Testis (tissue), 3 donors: Measurements from ENCODE around the gene WDR93. TPM values are rescaled to one million over a fixed set of nuclear protein-coding genes. Genes with fewer than 3 reads are reported as not detected.
"Not testable (repeated sequence)": the region's sequence is repeated elsewhere in the genome, so short reads cannot be mapped to it uniquely, and the experiment has no call there.

Experiments used
- DNase-seq: peaks from one replicate; pipeline ENCODE4 v3.0.0-alpha.2; 2019
- H3K27ac ChIP-seq, 2 donors: fragments of 200-600 bp; sonication (generic); one replicate each; pipeline ENCODE4 v1.5.1; 2019
- H3K27me3 ChIP-seq: fragments of 200-600 bp; sonication (generic); one replicate; pipeline ENCODE4 v1.5.1; 2019
- H3K36me3 ChIP-seq: fragments of 200-600 bp; sonication (generic); one replicate; pipeline ENCODE4 v1.5.1; 2017; ENCODE audit warnings: low read depth; ENCODE audit errors: missing control alignments
- H3K4me1 ChIP-seq: fragments of 200-600 bp; sonication (generic); one replicate; pipeline ENCODE4 v1.5.1; 2019
- H3K4me3 ChIP-seq, 2 donors: fragments of 200-600 bp; sonication (generic); one replicate each; pipeline ENCODE4 v1.5.1; 2017 to 2019
- H3K9me3 ChIP-seq: fragments of 200-600 bp; sonication (generic); one replicate; pipeline ENCODE4 v1.5.1; 2017
- CTCF ChIP-seq, 3 experiments: fragments of 450-650 bp in 2 of 3; fragments of 200-600 bp in 1 of 3; sonication (generic) in 1 of 3; IDR thresholded peaks; one replicate each; pipeline ENCODE4 v1.5.1; 2016 to 2019; ENCODE audit warnings: antibody characterized with exemption in 3 of 3, mild to moderate bottlenecking in 2 of 3, moderate library complexity in 1 of 3
- POLR2A ChIP-seq: fragments of 450-650 bp; IDR thresholded peaks from one replicate; pipeline ENCODE4 v1.6.1; 2017; ENCODE audit warnings: antibody characterized with exemption, mild to moderate bottlenecking, moderate library complexity
- WGBS, 2 donors: methylation state at CpG; one replicate each; pipeline ENCODE4 v1.1.5; 2018; 5-methylcytosine and 5-hydroxymethylcytosine counted together
- intact Hi-C: fragments of 100-400 bp; cut with DNase I; formaldehyde crosslinking; loops from one replicate; pipeline ENCODE4 v1.15.1; 2023; ENCODE audit warnings: low total_unique reads
- polyA plus RNA-seq: library from polyadenylated mRNA; stranded (reverse); fragments of 350-450 nt; fragmentation: Illumina TruSeq; extraction: RNeasy Lipid Tissue Mini Kit (QIAGEN cat#74804); gene quantifications from one replicate; pipeline ENCODE4 v1.2.3, GENCODE V29; 2014; ENCODE audit warnings: low read depth, low replicate concordance; ENCODE audit not compliant: insufficient read depth
- total RNA-seq, 2 donors: library from RNA; depleted of rRNA; stranded (reverse); fragments of >200 nt; gene quantifications; one replicate each; pipeline ENCODE4 v1.2.3, GENCODE V29; 2016

Gene WDR93
- total and polyA plus RNA-seq, 3 donors from 2014 or later: 8.1 to 31.9 (median 12.3) TPM

- no peak for DNase-seq
Observed at GRCh38 chr15:89784686-89784960, 94.0 kb downstream of the WDR93 start.

GRCh38 chr15:89785064-89785773 is 94.6 kb downstream of the WDR93 start:
- no peaks in the 10 kb centered on the region for H3K4me1 ChIP-seq
- intact Hi-C loops: no loop called here
- H3K36me3 ChIP-seq: no peaks in the 10 kb centered on the region
- H3K9me3 ChIP-seq: no peaks in the 10 kb centered on the region
- WGBS, 2 donors: 75 to 77% methylated on average over 12 to 13 of the region's 13 CpGs
- no peak overlapping the region for H3K27ac ChIP-seq
- no peak overlapping the region for H3K4me3 ChIP-seq
- H3K27me3 ChIP-seq: no peaks in the 10 kb centered on the region
- no peak for DNase-seq
- TF ChIP-seq POLR2A (no peak), CTCF (IDR thresholded peaks at IDR 0.05) (no peak)

More at GRCh38 chr15:89784686-89784960, 94.0 kb downstream of the WDR93 start:
- H3K27ac ChIP-seq: no peak overlapping the region
- H3K9me3 ChIP-seq: no peaks in the 10 kb centered on the region
- no peak for TF ChIP-seq CTCF (IDR thresholded peaks at IDR 0.05)
- no peak for TF ChIP-seq POLR2A
- H3K4me1 ChIP-seq: no peaks in the 10 kb centered on the region
- H3K27me3 ChIP-seq: no peaks in the 10 kb centered on the region
- no peaks in the 10 kb centered on the region for H3K36me3 ChIP-seq
- intact Hi-C loops: no loop called here
- no peak overlapping the region for H3K4me3 ChIP-seq
- 91 to 95% methylated on average over 7 of the region's 7 CpGs for WGBS, 2 donors

- H3K9me3 ChIP-seq: no peaks in the 10 kb centered on the region
- TF ChIP-seq CTCF (IDR thresholded peaks at IDR 0.05): no peak
- TF ChIP-seq POLR2A: no peak
- no peak overlapping the region for H3K4me3 ChIP-seq
- no peak overlapping the region for H3K27ac ChIP-seq
- H3K36me3 ChIP-seq: no peaks in the 10 kb centered on the region
- DNase-seq: no peak
- H3K4me1 ChIP-seq: no peaks in the 10 kb centered on the region
- intact Hi-C loops: no loop called here
- H3K27me3 ChIP-seq: no peaks in the 10 kb centered on the region
Observed at GRCh38 chr15:89785774-89786140, 95.1 kb downstream of the WDR93 start.

GRCh38 chr15:89787944-89788343 is 97.3 kb downstream of the WDR93 start:
- H3K9me3 ChIP-seq: no peaks in the 10 kb centered on the region
- H3K27me3 ChIP-seq: no peaks in the 10 kb centered on the region
- TF ChIP-seq CTCF (IDR thresholded peaks at IDR 0.05) (no peak), POLR2A (no peak)
- no peaks in the 10 kb centered on the region for H3K4me1 ChIP-seq
- WGBS, 2 donors: 87 to 93% methylated on average over 3 of the region's 3 CpGs
- H3K27ac ChIP-seq: no peak overlapping the region
- intact Hi-C loops: no loop called here
- no peak overlapping the region for H3K4me3 ChIP-seq
- no peak for DNase-seq
- H3K36me3 ChIP-seq: no peaks in the 10 kb centered on the region

- H3K4me1 ChIP-seq, H3K36me3 ChIP-seq, intact Hi-C loops: not testable (repeated sequence)
Observed at GRCh38 chr15:89788585-89788984, 98.0 kb downstream of the WDR93 start.

More at GRCh38 chr15:89788585-89788984, 98.0 kb downstream of the WDR93 start:
- 93 to 97% methylated on average over 4 of the region's 4 CpGs for WGBS, 2 donors
- not testable (repeated sequence) for H3K27me3 ChIP-seq, H3K4me3 ChIP-seq, H3K9me3 ChIP-seq, DNase-seq, H3K27ac ChIP-seq
